HepG2 (cell line): ENCODE results near the gene DMKN. TPM values are rescaled to one million over a fixed set of nuclear protein-coding genes. Genes with fewer than 3 reads are reported as not detected.

Source experiments
- ATAC-seq: fragments of 200-7000 bp; cut with Tn5 transposase; 3 replicates; pipeline ENCODE4 v1.9.1; 2020; ENCODE audit warnings: mild to moderate bottlenecking, moderate library complexity
- BruUV-seq: library from RNA; stranded (reverse); fragments of 400-500 nt; replicated peaks from 2 replicates; lab custom pipeline; 2021; lab: Mats Ljungman, UMichigan
- CTCF ChIA-PET: fragments of 300-600 bp; formaldehyde crosslinking; extraction: SDS; loops from one replicate; lab custom pipeline; 2021; ENCODE audit warnings: low total read pairs, inconsistent platforms, low intra/inter-chr PET ratio; lab: Yijun Ruan, JAX
- POLR2A ChIA-PET: fragments of 350-600 bp; sonication (Branson Sonifier 250); formaldehyde crosslinking; loops from one replicate; lab custom pipeline; 2020; ENCODE audit warnings: antibody characterized with exemption, inconsistent platforms; lab: Yijun Ruan, JAX
- DNase-seq: peaks from one replicate; pipeline ENCODE4 v3.0.0-alpha.2; 2015; ENCODE audit warnings: low spot score
- FAIRE-seq: peaks from 3 replicates; lab custom pipeline; 2011; peaks lifted over from hg19 to GRCh38; lab: Jason Lieb, UNC
- H2AFZ ChIP-seq: one replicate; pipeline ENCODE4 v1.6.1; 2011; ENCODE audit warnings: low read length, inconsistent platforms
- H3K27ac ChIP-seq: fragments of 300-600 bp; 3 replicates; pipeline ENCODE4 v1.8.0; 2011; ENCODE audit warnings: mixed run types, mild to moderate bottlenecking, mixed read lengths, low read length, inconsistent platforms; ENCODE audit not compliant: insufficient read depth; ENCODE audit errors: extremely low read length
- H3K27me3 ChIP-seq, 2 experiments: fragments of 200-600 bp in 1 of 2; 2 replicates in 1 of 2; 3 replicates in 1 of 2; pipeline versions ENCODE4 v1.6.0 to v1.8.0; 2011; ENCODE audit warnings: low read length in 2 of 2, mild to moderate bottlenecking in 2 of 2, moderate library complexity in 2 of 2, inconsistent platforms in 1 of 2; ENCODE audit not compliant: insufficient read depth in 2 of 2, control insufficient read depth in 1 of 2
- H3K36me3 ChIP-seq, 2 experiments: fragments of 200-600 bp in 1 of 2; replicated peaks in 1 of 2; 2 replicates in 1 of 2; 3 replicates in 1 of 2; pipeline versions ENCODE4 v1.5.1 to v1.8.0; 2011; ENCODE audit warnings: low read length in 2 of 2, inconsistent platforms in 1 of 2; ENCODE audit not compliant: insufficient read depth in 2 of 2, control insufficient read depth in 1 of 2
- H3K4me1 ChIP-seq: 2 replicates; pipeline ENCODE4 v1.5.1; 2012; ENCODE audit warnings: low read length, inconsistent platforms; ENCODE audit not compliant: insufficient read depth
- H3K4me2 ChIP-seq: 2 replicates; pipeline ENCODE4 v1.6.0; 2011; ENCODE audit warnings: low read depth, low read length, inconsistent platforms
- H3K4me3 ChIP-seq, 3 experiments: fragments of 200-600 bp in 1 of 3; sonication (generic), shearing (Covaris generic) in 1 of 3; replicated peaks in 1 of 3; 2 replicates each; pipeline ENCODE4 v1.5.1; 2011 to 2016; ENCODE audit warnings: low read length in 3 of 3, inconsistent platforms in 2 of 3, low read depth in 2 of 3, mild to moderate bottlenecking in 2 of 3, control low read depth in 1 of 3, mixed read lengths in 1 of 3; ENCODE audit not compliant: insufficient read depth in 1 of 3
- H3K79me2 ChIP-seq: one replicate; pipeline ENCODE4 v1.6.1; 2011; ENCODE audit warnings: low read length, inconsistent platforms; ENCODE audit not compliant: insufficient read depth
- H3K9ac ChIP-seq: 2 replicates; pipeline ENCODE4 v1.6.0; 2011; ENCODE audit warnings: mild to moderate bottlenecking, low read depth, low read length, inconsistent platforms; ENCODE audit not compliant: insufficient read depth
- H3K9me3 ChIP-seq: 2 replicates; pipeline ENCODE4 v1.5.1; 2012; ENCODE audit warnings: mild to moderate bottlenecking, low read length
- H4K20me1 ChIP-seq: 2 replicates; pipeline ENCODE4 v1.6.0; 2011; ENCODE audit warnings: inconsistent platforms, mild to moderate bottlenecking, low read length, moderate library complexity; ENCODE audit not compliant: insufficient read depth
- CBX2 ChIP-seq, 2 experiments: fragments of 200-600 bp in 1 of 2; sonication (generic); formaldehyde crosslinking in 1 of 2; IDR thresholded peaks; 2 replicates each; pipeline versions ENCODE4 v1.7.0 to v1.8.1; 2018 to 2022; ENCODE audit warnings: low read depth in 2 of 2, low read length in 1 of 2, mild to moderate bottlenecking in 1 of 2, missing genetic modification reagents in 1 of 2
- GFI1 ChIP-seq: sonication (generic); formaldehyde crosslinking; IDR thresholded peaks from 2 replicates; pipeline ENCODE4 v1.5.0; 2020; ENCODE audit warnings: missing genetic modification reagents, mild to moderate bottlenecking, borderline replicate concordance
- HNF1A ChIP-seq, 2 experiments: sonication (generic) in 1 of 2; formaldehyde crosslinking in 1 of 2; IDR thresholded peaks; 2 replicates each; pipeline versions ENCODE4 v1.4.0 to v1.6.1; 2016 to 2020; ENCODE audit warnings: borderline replicate concordance in 1 of 2, low read depth in 1 of 2, mild to moderate bottlenecking in 1 of 2, missing genetic modification reagents in 1 of 2
- IKZF4 ChIP-seq: sonication (generic); formaldehyde crosslinking; IDR thresholded peaks from 2 replicates; pipeline ENCODE4 v1.5.1; 2020; ENCODE audit warnings: borderline replicate concordance, mild to moderate bottlenecking, low read depth, missing genetic modification reagents; ENCODE audit errors: not compliant biosample characterization
- IRF2 ChIP-seq: IDR thresholded peaks from 2 replicates; pipeline ENCODE4 v1.6.1; 2018; ENCODE audit warnings: missing genetic modification reagents, missing compliant biosample characterization
- KAT7 ChIP-seq: IDR thresholded peaks from 2 replicates; pipeline ENCODE4 v1.6.1; 2018; ENCODE audit warnings: borderline replicate concordance, missing compliant biosample characterization
- KDM5A ChIP-seq: fragments of 200-600 bp; sonication (generic); IDR thresholded peaks from 2 replicates; pipeline ENCODE4 v1.7.0; 2018; ENCODE audit warnings: antibody characterized with exemption, mild to moderate bottlenecking, low read length, borderline replicate concordance
- POLR2A ChIP-seq, 2 experiments: IDR thresholded peaks; 2 replicates each; pipeline ENCODE4 v1.6.1; 2011; ENCODE audit warnings: low read depth in 2 of 2, low read length in 2 of 2, mild to moderate bottlenecking in 1 of 2, moderate library complexity in 1 of 2; ENCODE audit not compliant: insufficient read depth in 1 of 2
- SMAD1 ChIP-seq: sonication (generic); formaldehyde crosslinking; IDR thresholded peaks from 2 replicates; pipeline ENCODE4 v1.4.0; 2020; ENCODE audit warnings: missing genetic modification reagents, low read depth, mild to moderate bottlenecking, borderline replicate concordance
- TERF1 ChIP-seq: sonication (generic); formaldehyde crosslinking; IDR thresholded peaks from 2 replicates; pipeline ENCODE4 v1.8.0; 2022; ENCODE audit warnings: mild to moderate bottlenecking, missing genetic modification reagents, moderate library complexity
- ZFP90 ChIP-seq: sonication (generic); formaldehyde crosslinking; IDR thresholded peaks from 2 replicates; pipeline ENCODE4 v1.8.0; 2022; ENCODE audit warnings: missing genetic modification reagents, mild to moderate bottlenecking, inconsistent platforms, borderline replicate concordance
- ZIK1 ChIP-seq: sonication (generic); formaldehyde crosslinking; IDR thresholded peaks from 2 replicates; pipeline ENCODE4 v1.5.0; 2020; ENCODE audit warnings: mild to moderate bottlenecking, low read depth, missing genetic modification reagents, borderline replicate concordance
- ZNF124 ChIP-seq: sonication (generic); formaldehyde crosslinking; IDR thresholded peaks from 2 replicates; pipeline ENCODE4 v1.4.0; 2020; ENCODE audit warnings: missing genetic modification reagents
- ZNF275 ChIP-seq: sonication (generic); formaldehyde crosslinking; IDR thresholded peaks from 2 replicates; pipeline ENCODE4 v1.8.0; 2022; ENCODE audit warnings: missing genetic modification reagents, mild to moderate bottlenecking, inconsistent platforms, borderline replicate concordance
- ZNF572 ChIP-seq: sonication (generic); formaldehyde crosslinking; IDR thresholded peaks from 2 replicates; pipeline ENCODE4 v1.5.1; 2020; ENCODE audit warnings: mild to moderate bottlenecking, missing genetic modification reagents
- ZNF704 ChIP-seq: sonication (generic); formaldehyde crosslinking; IDR thresholded peaks from 2 replicates; pipeline ENCODE4 v1.8.1; 2023; ENCODE audit warnings: mild to moderate bottlenecking, inconsistent platforms, moderate library complexity, missing genetic modification reagents, borderline replicate concordance
- WGBS: methylation state at CpG from one replicate; pipeline ENCODE4 v1.1.6; 2017; ENCODE audit warnings: low lambda C conversion rate; 5-methylcytosine and 5-hydroxymethylcytosine counted together
- in situ Hi-C: cut with HindIII; loops from 2 replicates; pipeline ENCODE4 v1.10.0; 2017; ENCODE audit warnings: low pct_unique_long_range_greater_than_20kb; ENCODE audit not compliant: extremely low pct_ligation_motif_present
- intact Hi-C: fragments of 100-400 bp; cut with micrococcal nuclease; formaldehyde crosslinking; loops from one replicate; pipeline ENCODE4 v1.10.0; 2022; ENCODE audit not compliant: unreplicated experiment
- polyA plus RNA-seq, 8 experiments: library from polyadenylated mRNA; depleted of rRNA in 3 of 8; stranded (reverse) in 7 of 8; unstranded in 1 of 8; fragments of >200 nt; fragmentation: Illumina TruSeq in 4 of 8; extraction: Trizol in 4 of 8; gene quantifications; 2 replicates each; pipeline versions ENCODE4 v1.2.1 to v1.2.3, GENCODE V29; 2011 to 2016; ENCODE audit warnings: low read depth in 4 of 8, missing spikeins in 1 of 8, mixed read lengths in 1 of 8; ENCODE audit not compliant: insufficient read depth in 1 of 8
- total RNA-seq, 5 experiments: library from RNA; depleted of rRNA; stranded (reverse); fragments of >200 nt; fragmentation: Illumina TruSeq; extraction: Trizol; gene quantifications; 2 replicates each; pipeline ENCODE4 v1.2.3, GENCODE V29; 2016; ENCODE audit warnings: low read depth in 1 of 5

DMKN gene
- total and polyA plus RNA-seq, 2 of the 13 experiments (the other 11 are each of a cell fraction or from before 2014, with no cell fraction given), result 50.8 to 57.1 TPM

GRCh38 chr19:35500611-35501010 is 12.8 kb downstream of the DMKN start:
- no peaks in the 10 kb centered on the region for H3K9me3 ChIP-seq
- WGBS, result 94% methylated on average over 10 of the region's 10 CpGs
- H4K20me1 ChIP-seq, result no peaks in the 10 kb centered on the region
- ChIA-PET CTCF (no interaction called here), POLR2A (no interaction called here)
- no peak overlapping the region for H3K4me3 ChIP-seq
- no peaks in the 10 kb centered on the region for H3K27me3 ChIP-seq
- peaks cover 3 to 15% of the 10 kb centered on the region in 2 experiments; a peak in 3 of 5 replicates for H3K36me3 ChIP-seq
- no peak for ATAC-seq
- no peaks in the 10 kb centered on the region for H3K79me2 ChIP-seq
- no peak for DNase-seq
- intact Hi-C loops (no loop called here), in situ Hi-C loops (no loop called here)
- FAIRE-seq, result no peak
- H2AFZ ChIP-seq, result no peak overlapping the region
- H3K27ac ChIP-seq, result no peak overlapping the region
- no peak overlapping the region for H3K9ac ChIP-seq
- BruUV-seq, result no TSS peak
- H3K4me2 ChIP-seq, result no peak overlapping the region
- H3K4me1 ChIP-seq, result peaks cover 7% of the 10 kb centered on the region
- TF ChIP-seq ZFP90 (CRISPR knock-in tag) (no peak), ZNF124 (CRISPR knock-in tag) (no peak), ZNF275 (CRISPR knock-in tag) (no peak), ZNF704 (CRISPR knock-in tag) (no peak), ZNF572 (CRISPR knock-in tag) (no peak), TERF1 (CRISPR knock-in tag) (no peak), KDM5A (no peak), POLR2A (IDR thresholded peaks at IDR 0.05; ENCODE audit: insufficient read depth in 1 of 2, low read depth in 2 of 2, low read length in 2 of 2) (no peak), KAT7 (no peak), SMAD1 (CRISPR knock-in tag) (no peak), CBX2 (IDR thresholded peaks at IDR 0.05; ENCODE audit: low read depth, low read length) (no peak), CBX2 (CRISPR knock-in tag; IDR thresholded peaks at IDR 0.05; ENCODE audit: low read depth) (no peak), HNF1A (IDR thresholded peaks at IDR 0.05; ENCODE audit: low read depth) (no peak), HNF1A (CRISPR knock-in tag; IDR thresholded peaks at IDR 0.05; ENCODE audit: borderline replicate concordance) (no peak), IKZF4 (CRISPR knock-in tag) (no peak), GFI1 (CRISPR knock-in tag) (no peak), IRF2 (CRISPR knock-in tag) (no peak), ZIK1 (CRISPR knock-in tag) (no peak)
